Prostate gland (tissue), 2 donors: Measurements from ENCODE around the gene NBEA. TPM values are rescaled to one million over a fixed set of nuclear protein-coding genes. Genes with fewer than 3 reads are reported as not detected.
A peak's percentile ranks its signal among the peaks of the same experiment; 100 is the strongest.

Experiments used
- DNase-seq: peaks from one replicate; pipeline ENCODE4 v3.0.0-alpha.2; 2019; ENCODE audit warnings: low spot score
- H3K27ac ChIP-seq, 2 donors: fragments of 200-600 bp; sonication (generic); 2 replicates each; pipeline ENCODE4 v1.5.1; 2017 to 2019
- H3K27me3 ChIP-seq: fragments of 200-600 bp; sonication (generic); replicated peaks from 2 replicates; pipeline ENCODE4 v1.5.1; 2019; ENCODE audit not compliant: insufficient read depth
- H3K36me3 ChIP-seq, 2 donors: fragments of 200-600 bp; sonication (generic); 1 replicate in 1 of 2; 2 replicates in 1 of 2; pipeline versions ENCODE4 v1.5.1 to v1.8.1; 2017 to 2019
- H3K4me1 ChIP-seq: fragments of 200-600 bp; sonication (generic); replicated peaks from 2 replicates; pipeline ENCODE4 v1.5.1; 2019
- H3K4me3 ChIP-seq, 2 donors: fragments of 200-600 bp; sonication (generic); 2 replicates each; pipeline ENCODE4 v1.5.1; 2017 to 2019
- H3K9me3 ChIP-seq: fragments of 200-600 bp; sonication (generic); 2 replicates; pipeline ENCODE4 v1.5.1; 2017
- POLR2A ChIP-seq: fragments of 450-650 bp; IDR thresholded peaks from one replicate; pipeline ENCODE4 v1.6.1; 2016; ENCODE audit warnings: antibody characterized with exemption, mild to moderate bottlenecking
- POLR2AphosphoS5 ChIP-seq: sonication (generic); formaldehyde crosslinking; IDR thresholded peaks from one replicate; pipeline ENCODE4 v1.6.1; 2017; ENCODE audit warnings: antibody characterized with exemption
- WGBS: methylation state at CpG from one replicate; pipeline ENCODE4 v1.1.5; 2018; 5-methylcytosine and 5-hydroxymethylcytosine counted together
- intact Hi-C: fragments of 100-400 bp; cut with DNase I; formaldehyde crosslinking; loops from one replicate; pipeline ENCODE4 v1.14.2; 2022
- total RNA-seq, 2 donors: library from RNA; depleted of rRNA; stranded (reverse); fragments of >200 nt; gene quantifications; one replicate each; pipeline ENCODE4 v1.1.0, GENCODE V29; 2016
- TF ChIP-seq, protein P1 (sequence below), 4 experiments: fragments of 200-600 bp in 2 of 4; fragments of 450-650 bp in 2 of 4; sonication (generic) in 2 of 4; IDR thresholded peaks; 1 replicate in 3 of 4; 2 replicates in 1 of 4; pipeline ENCODE4 v1.5.1; 2016 to 2019; ENCODE audit warnings: antibody characterized with exemption in 4 of 4, mild to moderate bottlenecking in 2 of 4, moderate library complexity in 2 of 4

NBEA gene
- total RNA-seq, 2 donors from 2014 or later, result 13.6 to 16.9 TPM

DNA sequence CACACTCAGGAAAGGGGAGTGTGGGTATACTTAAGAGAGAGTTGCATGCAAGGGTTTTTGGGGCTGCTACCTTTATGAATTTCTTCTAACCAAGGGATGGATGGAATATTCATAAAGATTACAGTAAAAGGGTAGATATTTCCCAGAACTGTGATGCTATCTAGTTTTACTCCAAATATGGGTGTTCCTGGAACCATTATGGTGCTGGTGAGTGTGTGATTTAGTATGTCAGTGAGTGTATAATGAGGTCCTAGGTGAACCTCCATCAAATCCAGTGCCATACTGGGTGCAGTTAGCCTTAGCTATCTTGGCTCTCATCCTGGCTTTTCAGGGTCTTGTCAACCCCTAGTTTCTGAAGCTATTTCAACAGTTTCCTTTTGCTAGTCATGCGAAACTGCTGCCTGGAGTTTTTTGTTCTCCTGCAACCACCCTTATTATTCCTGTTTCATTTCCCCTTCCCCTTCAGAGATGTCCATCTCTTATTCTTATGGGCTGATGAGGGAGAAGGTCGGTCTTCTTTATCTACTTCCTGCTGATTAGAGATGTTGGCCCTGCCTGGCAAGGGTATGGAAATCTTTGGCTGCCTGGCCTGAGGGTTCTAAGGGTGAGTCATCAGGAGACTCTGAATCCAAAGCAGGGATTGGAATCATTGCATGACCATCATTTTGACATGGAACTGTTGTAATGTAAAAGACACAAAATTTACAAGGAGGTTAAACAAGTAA lies 202.3 kb downstream of the NBEA start:
- WGBS, result 65% methylated on average over 2 of the region's 2 CpGs
- DNase-seq, result no peak
- H3K36me3 ChIP-seq, result no peaks in the 10 kb centered on the region
- TF ChIP-seq, protein P1, sequence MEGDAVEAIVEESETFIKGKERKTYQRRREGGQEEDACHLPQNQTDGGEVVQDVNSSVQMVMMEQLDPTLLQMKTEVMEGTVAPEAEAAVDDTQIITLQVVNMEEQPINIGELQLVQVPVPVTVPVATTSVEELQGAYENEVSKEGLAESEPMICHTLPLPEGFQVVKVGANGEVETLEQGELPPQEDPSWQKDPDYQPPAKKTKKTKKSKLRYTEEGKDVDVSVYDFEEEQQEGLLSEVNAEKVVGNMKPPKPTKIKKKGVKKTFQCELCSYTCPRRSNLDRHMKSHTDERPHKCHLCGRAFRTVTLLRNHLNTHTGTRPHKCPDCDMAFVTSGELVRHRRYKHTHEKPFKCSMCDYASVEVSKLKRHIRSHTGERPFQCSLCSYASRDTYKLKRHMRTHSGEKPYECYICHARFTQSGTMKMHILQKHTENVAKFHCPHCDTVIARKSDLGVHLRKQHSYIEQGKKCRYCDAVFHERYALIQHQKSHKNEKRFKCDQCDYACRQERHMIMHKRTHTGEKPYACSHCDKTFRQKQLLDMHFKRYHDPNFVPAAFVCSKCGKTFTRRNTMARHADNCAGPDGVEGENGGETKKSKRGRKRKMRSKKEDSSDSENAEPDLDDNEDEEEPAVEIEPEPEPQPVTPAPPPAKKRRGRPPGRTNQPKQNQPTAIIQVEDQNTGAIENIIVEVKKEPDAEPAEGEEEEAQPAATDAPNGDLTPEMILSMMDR (IDR thresholded peaks at IDR 0.05), result no peak
- no peak for TF ChIP-seq POLR2A
- TF ChIP-seq POLR2AphosphoS5, result no peak
- no peak overlapping the region for H3K27ac ChIP-seq
- H3K9me3 ChIP-seq, result no peaks in the 10 kb centered on the region
- no peaks in the 10 kb centered on the region for H3K4me1 ChIP-seq
- H3K4me3 ChIP-seq, result no peak overlapping the region
- no peaks in the 10 kb centered on the region for H3K27me3 ChIP-seq
- intact Hi-C loops, result no loop called here

GRCh38 chr13:35146686-35147085 lies 204.6 kb downstream of the NBEA start:
- no peak for DNase-seq
- 67% methylated on average over 1 of the region's 1 CpG for WGBS

GRCh38 chr13:35157143-35157755 lies 215.2 kb downstream of the NBEA start:
- whole genome bisulfite sequencing, result 30% methylated on average over 3 of the region's 3 CpGs
- DNase-seq, result peak; percentile 29
- TF ChIP-seq POLR2AphosphoS5 (no peak), POLR2A (no peak)
- TF ChIP-seq, protein P1 (IDR thresholded peaks at IDR 0.05), result peak; percentile 29 to 76 (median 66)
- intact Hi-C loops, result loop anchor here (2.0 to 10.0 kb wide), 2 partner anchors 1226 to 1352 kb away; no protein-coding TSS in a partner anchor
- Histone ChIP-seq H3K27me3 (no peaks in the 10 kb centered on the region), H3K4me1 (no peaks in the 10 kb centered on the region), H3K4me3 (no peak overlapping the region), H3K36me3 (no peaks in the 10 kb centered on the region), H3K9me3 (no peaks in the 10 kb centered on the region), H3K27ac (no peak overlapping the region)

More at GRCh38 chr13:35146686-35147085, 204.6 kb downstream of the NBEA start:
- no peak overlapping the region for H3K4me3 ChIP-seq
- H3K4me1 ChIP-seq, result no peaks in the 10 kb centered on the region
- H3K27ac ChIP-seq, result no peak overlapping the region
- no peaks in the 10 kb centered on the region for H3K36me3 ChIP-seq
- no peaks in the 10 kb centered on the region for H3K27me3 ChIP-seq
- TF ChIP-seq, protein P1 (IDR thresholded peaks at IDR 0.05), result no peak
- TF ChIP-seq POLR2A (no peak), POLR2AphosphoS5 (no peak)
- H3K9me3 ChIP-seq, result no peaks in the 10 kb centered on the region
- intact Hi-C loops, result no loop called here

DNA sequence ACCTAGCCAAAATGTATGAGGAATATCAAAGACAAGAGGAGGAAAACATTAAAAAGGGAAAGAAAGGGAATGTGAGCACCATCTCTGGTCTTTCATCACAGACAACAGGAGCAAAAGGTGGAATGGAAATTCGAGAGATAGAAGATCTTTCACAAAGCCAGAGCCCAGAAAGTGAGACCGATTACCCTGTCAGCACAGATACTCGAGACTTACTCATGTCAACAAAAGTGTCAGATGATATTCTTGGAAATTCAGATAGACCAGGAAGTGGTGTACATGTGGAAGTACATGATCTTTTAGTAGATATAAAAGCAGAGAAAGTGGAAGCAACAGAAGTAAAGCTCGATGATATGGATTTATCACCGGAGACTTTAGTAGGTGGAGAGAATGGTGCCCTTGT lies 217.0 kb downstream of the NBEA start:
- Histone ChIP-seq H3K36me3 (no peaks in the 10 kb centered on the region), H3K4me1 (no peaks in the 10 kb centered on the region), H3K27ac (no peak overlapping the region), H3K4me3 (no peak overlapping the region), H3K9me3 (no peaks in the 10 kb centered on the region), H3K27me3 (no peaks in the 10 kb centered on the region)
- 73% methylated on average over 5 of the region's 5 CpGs for WGBS
- DNase-seq, result no peak
- TF ChIP-seq POLR2AphosphoS5, result no peak
- TF ChIP-seq, protein P1 (IDR thresholded peaks at IDR 0.05), result no peak
- TF ChIP-seq POLR2A, result no peak
- intact Hi-C loops, result loop anchor here (10.0 kb wide), 1 partner anchor 1354 kb away; no protein-coding TSS in a partner anchor
